H9 (cell line): ENCODE data around the gene LTBP2. TPM values are rescaled to one million over a fixed set of nuclear protein-coding genes. Genes with fewer than 3 reads are reported as not detected.

Source experiments
- DNase-seq: peaks from one replicate; pipeline ENCODE4 v3.0.0-alpha.2; 2017
- H2AFZ ChIP-seq: one replicate; pipeline ENCODE4 v1.6.1; 2013; ENCODE audit warnings: mild to moderate bottlenecking, low read length, control low read depth, moderate library complexity
- H2AK5ac ChIP-seq: 2 replicates; pipeline ENCODE4 v1.6.1; 2013; ENCODE audit warnings: low read length, control low read depth, mixed read lengths; ENCODE audit not compliant: insufficient read length
- H2BK120ac ChIP-seq: one replicate; pipeline ENCODE4 v1.6.1; 2013; ENCODE audit warnings: low read depth, mild to moderate bottlenecking, low read length, control low read depth, inconsistent platforms; ENCODE audit not compliant: poor library complexity, severe bottlenecking
- H2BK12ac ChIP-seq: 2 replicates; pipeline ENCODE4 v1.6.1; 2013; ENCODE audit warnings: low read length, control low read depth, mixed read lengths, low read depth; ENCODE audit not compliant: insufficient read length
- H2BK15ac ChIP-seq: 2 replicates; pipeline ENCODE4 v1.6.1; 2013; ENCODE audit warnings: low read depth, low read length, control low read depth
- H2BK20ac ChIP-seq: one replicate; pipeline ENCODE4 v1.6.1; 2013; ENCODE audit warnings: low read depth, mild to moderate bottlenecking, low read length, control low read depth, inconsistent platforms; ENCODE audit not compliant: poor library complexity, severe bottlenecking
- H2BK5ac ChIP-seq: 2 replicates; pipeline ENCODE4 v1.6.1; 2013; ENCODE audit warnings: low read length, control low read depth, mixed read lengths; ENCODE audit not compliant: insufficient read length
- H3K14ac ChIP-seq: 2 replicates; pipeline ENCODE4 v1.6.1; 2013; ENCODE audit warnings: low read length, control low read depth; ENCODE audit not compliant: insufficient read depth
- H3K18ac ChIP-seq: 2 replicates; pipeline ENCODE4 v1.6.1; 2013; ENCODE audit warnings: low read depth, mild to moderate bottlenecking, mixed read lengths, low read length, control low read depth; ENCODE audit not compliant: insufficient read length
- H3K23ac ChIP-seq: 2 replicates; pipeline ENCODE4 v1.6.1; 2013; ENCODE audit warnings: low read length, control low read depth, mixed read lengths, low read depth; ENCODE audit not compliant: insufficient read length
- H3K23me2 ChIP-seq: 2 replicates; pipeline ENCODE4 v1.6.1; 2013; ENCODE audit warnings: low read depth, mild to moderate bottlenecking, mixed read lengths, low read length, control low read depth; ENCODE audit not compliant: insufficient read length, poor library complexity, severe bottlenecking
- H3K27ac ChIP-seq: 2 replicates; pipeline ENCODE4 v1.5.1; 2013; ENCODE audit warnings: low read length, control low read depth, mixed read lengths, low read depth; ENCODE audit not compliant: insufficient read length
- H3K27me3 ChIP-seq: 2 replicates; pipeline ENCODE4 v1.6.1; 2013; ENCODE audit warnings: low read length, control low read depth, inconsistent platforms; ENCODE audit not compliant: insufficient read depth
- H3K4ac ChIP-seq: 2 replicates; pipeline ENCODE4 v1.6.1; 2013; ENCODE audit warnings: low read depth, mild to moderate bottlenecking, control low read depth, inconsistent platforms, low read length, moderate library complexity
- H3K4me1 ChIP-seq: 2 replicates; pipeline ENCODE4 v1.6.1; 2013; ENCODE audit warnings: low read length, control low read depth, inconsistent platforms; ENCODE audit not compliant: insufficient read depth
- H3K4me2 ChIP-seq: 2 replicates; pipeline ENCODE4 v1.6.1; 2013; ENCODE audit warnings: low read length, control low read depth, mixed read lengths; ENCODE audit not compliant: insufficient read length, insufficient read depth
- H3K56ac ChIP-seq: 2 replicates; pipeline ENCODE4 v1.6.1; 2013; ENCODE audit warnings: low read depth, mild to moderate bottlenecking, mixed read lengths, low read length, control low read depth; ENCODE audit not compliant: insufficient read length
- H3K79me1 ChIP-seq: 2 replicates; pipeline ENCODE4 v1.6.1; 2013; ENCODE audit warnings: low read depth, mild to moderate bottlenecking, moderate library complexity, low read length, control low read depth, inconsistent platforms; ENCODE audit not compliant: insufficient read depth, poor library complexity, severe bottlenecking
- H3K79me2 ChIP-seq: 2 replicates; pipeline ENCODE4 v1.6.1; 2013; ENCODE audit warnings: low read length, control low read depth, inconsistent platforms; ENCODE audit not compliant: insufficient read depth
- H3K9ac ChIP-seq: 2 replicates; pipeline ENCODE4 v1.6.1; 2013; ENCODE audit warnings: low read length, control low read depth, mixed read lengths; ENCODE audit not compliant: insufficient read length; ENCODE audit errors: extremely low read depth
- H3K9me3 ChIP-seq: one replicate; pipeline ENCODE4 v1.6.1; 2013; ENCODE audit warnings: low read depth, low read length, inconsistent platforms; ENCODE audit not compliant: control insufficient read depth
- H3T11ph ChIP-seq: one replicate; pipeline ENCODE4 v1.6.1; 2013; ENCODE audit warnings: mild to moderate bottlenecking, low read length, control low read depth, inconsistent platforms
- H4K20me1 ChIP-seq: one replicate; pipeline ENCODE4 v1.6.1; 2013; ENCODE audit not compliant: control insufficient read depth, insufficient read length, insufficient read depth
- H4K5ac ChIP-seq: 2 replicates; pipeline ENCODE4 v1.6.1; 2013; ENCODE audit warnings: low read depth, mild to moderate bottlenecking, mixed read lengths, low read length, control low read depth; ENCODE audit not compliant: insufficient read length
- H4K8ac ChIP-seq: replicated peaks from 2 replicates; pipeline ENCODE4 v1.6.1; 2013; ENCODE audit warnings: low read length, control low read depth, mixed read lengths, low read depth; ENCODE audit not compliant: insufficient read length
- H4K91ac ChIP-seq: 2 replicates; pipeline ENCODE4 v1.6.1; 2013; ENCODE audit warnings: low read depth, mild to moderate bottlenecking, moderate library complexity, mixed read lengths, low read length, control low read depth; ENCODE audit not compliant: insufficient read length
- H3K27ac Mint-ChIP-seq, 3 experiments: 2 replicates in 2 of 3; 3 replicates in 1 of 3; pipeline ENCODE4 v1.8.0; 2020 to 2021; ENCODE audit warnings: mixed read lengths in 3 of 3, mild to moderate bottlenecking in 1 of 3, moderate library complexity in 1 of 3
- H3K27me3 Mint-ChIP-seq: 2 replicates; pipeline ENCODE4 v1.8.0; 2021; ENCODE audit warnings: low read depth, mild to moderate bottlenecking, moderate library complexity, mixed read lengths
- H3K36me3 Mint-ChIP-seq, 3 experiments: 2 replicates in 2 of 3; 3 replicates in 1 of 3; pipeline ENCODE4 v1.8.0; 2020 to 2021; ENCODE audit warnings: low read depth in 3 of 3, mixed read lengths in 3 of 3; ENCODE audit not compliant: insufficient read depth in 1 of 3
- H3K4me1 Mint-ChIP-seq, 2 experiments: 2 replicates each; pipeline ENCODE4 v1.8.0; 2020; ENCODE audit warnings: mixed read lengths in 2 of 2
- H3K4me3 Mint-ChIP-seq, 2 experiments: 2 replicates in 1 of 2; 3 replicates in 1 of 2; pipeline ENCODE4 v1.8.0; 2020 to 2021; ENCODE audit warnings: mild to moderate bottlenecking in 2 of 2, mixed read lengths in 2 of 2, moderate library complexity in 1 of 2
- H3K9me3 Mint-ChIP-seq, 2 experiments: 2 replicates in 1 of 2; 3 replicates in 1 of 2; pipeline ENCODE4 v1.8.0; 2020; ENCODE audit warnings: mild to moderate bottlenecking in 2 of 2, mixed read lengths in 2 of 2, moderate library complexity in 1 of 2
- CTCF ChIP-seq: fragments of 200-600 bp; sonication (generic); conservative IDR thresholded peaks from 3 replicates; pipeline ENCODE4 v1.8.0; 2021; ENCODE audit warnings: antibody characterized with exemption, mild to moderate bottlenecking
- WGBS: extraction: QIAGEN DNeasy Blood & Tissue Kit; methylation state at CpG from one replicate; pipeline ENCODE4 v1.1.7; 2013; ENCODE audit warnings: missing lambda C conversion rate, low lambda C conversion rate, mixed read lengths; ENCODE audit not compliant: insufficient read length; ENCODE audit errors: extremely low coverage; 5-methylcytosine and 5-hydroxymethylcytosine counted together
- total RNA-seq: library from RNA; stranded (reverse); gene quantifications from 2 replicates; pipeline ENCODE4 v1.2.1, GENCODE V29; 2021

Gene LTBP2
- total RNA-seq, 1 experiment from 2014 or later: 0.77 TPM

GRCh38 chr14:74465335-74465734, 146.7 kb downstream of the LTBP2 start:
- Histone ChIP-seq H3K9ac (no peak overlapping the region), H3K18ac (no peak overlapping the region), H3K56ac (no peak overlapping the region), H2AK5ac (no peak overlapping the region), H4K20me1 (no peaks in the 10 kb centered on the region), H2BK5ac (no peak overlapping the region), H4K91ac (no peak overlapping the region), H2BK12ac (no peak overlapping the region), H3K79me1 (no peaks in the 10 kb centered on the region), H3T11ph (no peak overlapping the region), H3K9me3 (no peaks in the 10 kb centered on the region), H3K23me2 (no peaks in the 10 kb centered on the region), H4K8ac (no peak overlapping the region), H3K27me3 (no peaks in the 10 kb centered on the region), H3K14ac (no peak overlapping the region), H3K4ac (no peak overlapping the region), H3K4me2 (no peak overlapping the region), H2BK120ac (no peak overlapping the region), H3K23ac (no peak overlapping the region), H4K5ac (no peak overlapping the region), H3K79me2 (no peaks in the 10 kb centered on the region), H2BK20ac (no peak overlapping the region), H3K27ac (no peak overlapping the region), H2AFZ (no peak overlapping the region), H3K4me1 (no peaks in the 10 kb centered on the region), H2BK15ac (no peak overlapping the region)
- H3K4me3 Mint-ChIP-seq: no peak overlapping the region
- TF ChIP-seq CTCF: no peak
- peaks cover 2 to 11% of the 10 kb centered on the region in 2 experiments for H3K4me1 Mint-ChIP-seq
- H3K36me3 Mint-ChIP-seq: no peaks in the 10 kb centered on the region
- WGBS: no CpG with 5 or more reads among the region's 2 CpGs
- no peak for DNase-seq
- no peak overlapping the region for H3K27ac Mint-ChIP-seq
- no peaks in the 10 kb centered on the region; the same call in 1 of the 2 replicates for H3K27me3 Mint-ChIP-seq
- H3K9me3 Mint-ChIP-seq: no peaks in the 10 kb centered on the region
